Bronchial epithelial cell (primary cell): ENCODE measurements around the gene CLCNKA. TPM values are rescaled to one million over a fixed set of nuclear protein-coding genes. Genes with fewer than 3 reads are reported as not detected.
"Not testable (repeated sequence)": the region's sequence is repeated elsewhere in the genome, so short reads cannot be mapped to it uniquely, and the experiment has no call there.

Source experiments
- DNase-seq: peaks from one replicate; pipeline ENCODE4 v3.0.0-alpha.2; 2010; ENCODE audit warnings: low read depth
- FAIRE-seq: peaks from 2 replicates; lab custom pipeline; 2011; peaks lifted over from hg19 to GRCh38; lab: Jason Lieb, UNC
- H3K27me3 ChIP-seq: 2 replicates; pipeline ENCODE4 v1.5.1; 2011; ENCODE audit warnings: low read length; ENCODE audit not compliant: control insufficient read depth, insufficient read depth
- H3K36me3 ChIP-seq: 2 replicates; pipeline ENCODE4 v1.5.1; 2011; ENCODE audit warnings: low read length; ENCODE audit not compliant: control insufficient read depth, insufficient read depth
- H3K4me3 ChIP-seq: 2 replicates; pipeline ENCODE4 v1.5.1; 2011; ENCODE audit warnings: mild to moderate bottlenecking, low read depth, low read length, control low read depth
- total RNA-seq: library from RNA; depleted of rRNA; stranded (reverse); fragments of >200 nt; gene quantifications from 2 replicates; pipeline ENCODE4 v1.2.1, GENCODE V29; 2014
- TF ChIP-seq, protein P1 (sequence below): IDR thresholded peaks from 2 replicates; pipeline ENCODE4 v1.5.1; 2011; ENCODE audit warnings: mild to moderate bottlenecking, moderate library complexity, low read length, control low read depth, inconsistent platforms; ENCODE audit not compliant: insufficient read depth, severe bottlenecking

The CLCNKA gene
- total RNA-seq, 1 donor from 2014 or later, result not detected

DNA sequence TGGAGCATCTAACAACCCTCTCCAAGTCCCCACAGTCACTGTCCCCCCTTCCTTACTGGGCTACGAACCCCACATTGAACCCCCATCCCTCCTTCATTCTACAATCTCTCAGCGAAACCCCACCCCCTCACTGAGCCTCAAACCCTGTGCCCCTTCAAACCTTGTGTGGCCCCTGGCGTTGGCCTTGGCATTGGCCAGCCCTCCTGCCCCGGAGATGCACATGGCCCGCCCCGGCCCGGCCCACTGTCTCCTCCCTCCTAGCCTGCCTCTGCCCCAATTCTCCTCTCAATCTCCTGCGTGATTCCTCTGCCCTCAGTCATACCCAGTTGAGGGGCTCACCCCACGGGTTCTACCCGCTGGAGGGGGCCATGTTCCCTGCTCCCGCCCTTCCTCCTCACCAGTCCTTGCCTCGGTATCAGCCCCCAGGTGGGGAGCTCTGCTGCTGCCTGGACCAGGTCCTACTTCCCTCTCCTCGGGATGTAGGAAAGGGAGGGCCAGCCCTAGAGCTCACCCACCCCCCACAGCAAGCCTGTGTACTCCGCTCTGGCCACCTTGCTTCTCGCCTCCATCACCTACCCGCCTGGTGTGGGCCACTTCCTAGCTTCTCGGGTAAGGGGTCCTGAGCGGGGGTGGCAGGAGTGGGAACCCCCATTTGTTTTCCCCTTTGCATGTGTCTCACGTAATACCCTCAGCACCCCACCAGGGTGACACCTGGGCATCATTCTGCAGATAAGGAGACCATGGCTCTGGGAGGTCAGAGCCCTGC is 6.6 kb downstream of the CLCNKA start:
- FAIRE-seq, result no peak
- peaks cover 2% of the 10 kb centered on the region for H3K27me3 ChIP-seq
- no peak overlapping the region for H3K4me3 ChIP-seq
- no peak for DNase-seq
- H3K36me3 ChIP-seq, result no peaks in the 10 kb centered on the region
- TF ChIP-seq, protein P1, sequence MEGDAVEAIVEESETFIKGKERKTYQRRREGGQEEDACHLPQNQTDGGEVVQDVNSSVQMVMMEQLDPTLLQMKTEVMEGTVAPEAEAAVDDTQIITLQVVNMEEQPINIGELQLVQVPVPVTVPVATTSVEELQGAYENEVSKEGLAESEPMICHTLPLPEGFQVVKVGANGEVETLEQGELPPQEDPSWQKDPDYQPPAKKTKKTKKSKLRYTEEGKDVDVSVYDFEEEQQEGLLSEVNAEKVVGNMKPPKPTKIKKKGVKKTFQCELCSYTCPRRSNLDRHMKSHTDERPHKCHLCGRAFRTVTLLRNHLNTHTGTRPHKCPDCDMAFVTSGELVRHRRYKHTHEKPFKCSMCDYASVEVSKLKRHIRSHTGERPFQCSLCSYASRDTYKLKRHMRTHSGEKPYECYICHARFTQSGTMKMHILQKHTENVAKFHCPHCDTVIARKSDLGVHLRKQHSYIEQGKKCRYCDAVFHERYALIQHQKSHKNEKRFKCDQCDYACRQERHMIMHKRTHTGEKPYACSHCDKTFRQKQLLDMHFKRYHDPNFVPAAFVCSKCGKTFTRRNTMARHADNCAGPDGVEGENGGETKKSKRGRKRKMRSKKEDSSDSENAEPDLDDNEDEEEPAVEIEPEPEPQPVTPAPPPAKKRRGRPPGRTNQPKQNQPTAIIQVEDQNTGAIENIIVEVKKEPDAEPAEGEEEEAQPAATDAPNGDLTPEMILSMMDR, result no peak

DNA sequence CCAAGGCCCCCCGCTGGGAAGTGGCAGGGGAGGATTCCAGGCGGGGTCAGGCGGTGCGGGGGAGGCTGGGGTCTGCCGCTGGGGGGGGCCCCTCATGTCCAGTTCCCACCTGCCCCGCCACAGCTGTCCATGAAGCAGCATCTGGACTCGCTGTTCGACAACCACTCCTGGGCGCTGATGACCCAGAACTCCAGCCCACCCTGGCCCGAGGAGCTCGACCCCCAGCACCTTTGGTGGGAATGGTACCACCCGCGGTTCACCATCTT is 7.1 kb downstream of the CLCNKA start:
- not testable (repeated sequence) for FAIRE-seq, H3K27me3 ChIP-seq, DNase-seq, H3K4me3 ChIP-seq, H3K36me3 ChIP-seq

DNA sequence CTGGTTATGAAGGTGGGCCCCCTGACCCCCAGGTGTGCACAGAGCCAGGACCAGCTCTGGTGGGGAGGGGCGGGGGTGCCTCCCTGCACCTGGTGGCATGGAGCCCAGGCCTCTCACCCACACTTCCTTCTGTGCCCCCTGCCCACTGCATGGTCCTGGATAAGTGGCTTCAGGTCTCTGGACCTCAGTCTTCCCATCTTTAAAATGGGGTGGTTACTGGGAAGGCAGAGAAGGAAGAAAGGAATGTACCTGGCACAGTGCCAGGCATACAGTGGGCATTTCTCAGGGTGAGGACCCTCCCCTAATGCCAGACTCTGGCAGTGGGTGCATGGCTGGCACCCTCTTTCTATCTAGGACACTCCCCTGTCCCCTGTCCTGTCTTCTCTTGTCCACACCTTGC is 7.5 kb downstream of the CLCNKA start:
- Histone ChIP-seq H3K4me3 (no peak overlapping the region), H3K36me3 (no peaks in the 10 kb centered on the region), H3K27me3 (peaks cover 2% of the 10 kb centered on the region)
- FAIRE-seq (no peak), DNase-seq (no peak)
- TF ChIP-seq, protein P1, result no peak

DNA sequence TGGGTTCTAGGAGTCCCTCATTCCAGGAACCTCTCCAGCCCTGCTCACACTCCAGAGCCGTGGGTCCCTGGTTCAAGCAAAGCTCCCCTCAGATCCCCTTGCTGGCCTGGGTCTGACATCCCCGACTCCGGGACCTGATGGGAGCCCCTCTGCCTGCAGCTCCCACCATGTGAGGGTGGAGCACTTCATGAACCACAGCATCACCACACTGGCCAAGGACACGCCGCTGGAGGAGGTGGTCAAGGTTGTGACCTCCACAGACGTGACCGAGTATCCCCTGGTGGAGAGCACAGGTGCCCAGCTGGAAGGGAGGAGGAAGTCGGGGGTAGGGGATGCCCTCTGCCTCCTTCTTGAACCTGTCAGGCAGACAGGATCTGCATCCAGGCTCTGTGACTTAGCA is 9.7 kb downstream of the CLCNKA start:
- H3K27me3 ChIP-seq, result no peaks in the 10 kb centered on the region

DNA sequence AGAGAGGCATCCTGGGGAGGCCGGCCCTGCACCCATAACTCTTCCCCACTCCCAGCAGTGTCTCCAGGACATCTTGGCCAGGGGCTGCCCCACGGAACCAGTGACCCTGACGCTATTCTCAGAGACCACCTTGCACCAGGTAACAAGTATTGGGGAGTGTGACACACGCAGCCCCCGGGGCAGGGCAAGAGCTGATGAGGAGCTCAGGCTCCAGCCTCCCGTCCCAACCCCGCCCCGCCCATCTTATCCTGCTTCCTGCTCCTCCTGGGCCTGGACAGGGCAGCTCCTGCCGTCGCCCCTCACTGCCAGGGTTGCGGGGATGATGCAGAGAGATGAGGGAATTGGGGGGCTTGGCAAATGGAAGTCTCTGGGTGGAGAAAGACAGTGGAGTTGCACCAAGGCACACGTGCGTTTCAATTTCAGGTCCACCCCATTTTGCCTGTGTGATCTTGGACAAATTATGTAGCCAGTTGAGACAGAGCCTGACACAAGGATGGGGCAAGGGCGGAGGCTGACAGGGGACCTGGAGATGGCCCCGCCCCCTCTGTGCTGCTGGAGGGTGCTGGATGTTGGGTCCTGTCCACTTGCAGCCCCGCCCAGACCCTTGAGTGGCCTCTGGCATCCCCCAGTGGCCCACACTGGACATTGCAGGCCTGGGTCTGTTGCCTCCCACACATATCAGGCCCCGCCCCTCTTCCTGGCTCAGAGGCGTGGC is 10.7 kb downstream of the CLCNKA start:
- Histone ChIP-seq H3K27me3 (no peaks in the 10 kb centered on the region), H3K4me3 (no peak overlapping the region), H3K36me3 (no peaks in the 10 kb centered on the region)
- TF ChIP-seq, protein P1, result peak; percentile 88
- DNase-seq (peak; percentile 61), FAIRE-seq (no peak)

More for the DNA sequence above, 9.7 kb downstream of the CLCNKA start:
- peak; percentile 97 for FAIRE-seq
- Histone ChIP-seq H3K36me3 (no peaks in the 10 kb centered on the region), H3K4me3 (no peak overlapping the region)
- no peak for DNase-seq
- TF ChIP-seq, protein P1, result no peak

DNA sequence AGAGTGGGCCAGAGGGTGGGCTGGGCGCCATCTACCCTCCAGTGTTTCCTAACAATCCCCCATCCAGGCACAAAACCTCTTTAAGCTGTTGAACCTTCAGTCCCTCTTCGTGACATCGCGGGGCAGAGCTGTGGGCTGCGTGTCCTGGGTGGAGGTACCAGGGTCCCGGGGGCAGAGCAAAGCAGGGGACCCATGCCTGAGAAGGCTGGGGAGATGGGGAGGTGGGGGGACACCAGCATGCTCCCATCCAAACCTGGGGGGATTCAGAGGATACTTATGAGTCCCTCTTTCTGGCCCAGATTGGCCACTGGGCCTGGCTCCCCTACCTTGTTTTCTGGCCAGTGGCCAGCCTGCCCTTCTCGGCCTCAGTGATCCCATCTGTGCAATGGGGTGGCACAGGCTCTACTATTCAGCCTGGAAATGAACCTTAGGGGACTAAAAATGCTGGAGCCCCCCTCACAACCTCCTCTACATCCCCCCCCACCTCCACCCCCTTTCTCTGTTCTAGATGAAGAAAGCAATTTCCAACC is 11.3 kb downstream of the CLCNKA start:
- H3K27me3 ChIP-seq, H3K4me3 ChIP-seq, FAIRE-seq, H3K36me3 ChIP-seq, DNase-seq: not testable (repeated sequence)

DNA sequence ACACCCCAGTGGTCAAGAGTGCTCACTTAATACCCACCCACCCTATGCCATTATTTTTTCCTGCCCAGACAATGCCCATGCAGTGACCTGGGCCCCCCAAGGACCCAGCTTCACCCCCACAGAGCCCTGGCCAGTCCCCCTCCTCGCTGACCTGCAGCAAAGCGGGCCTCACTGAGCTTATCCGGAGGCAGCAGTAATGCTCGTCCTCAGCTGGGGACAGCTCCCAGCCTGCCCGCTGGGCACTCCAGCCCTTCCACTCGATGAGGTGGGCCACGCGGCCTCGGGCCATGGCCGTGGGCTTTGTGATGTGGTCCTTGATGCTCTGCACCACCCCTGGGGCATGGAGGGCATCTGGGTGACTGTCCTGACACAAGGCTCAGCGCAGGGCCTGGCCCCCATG is 14.6 kb downstream of the CLCNKA start:
- not testable (repeated sequence) for H3K4me3 ChIP-seq, DNase-seq, H3K36me3 ChIP-seq, FAIRE-seq, H3K27me3 ChIP-seq
